Parathyroid adenoma (tissue), 2 donors: ENCODE measurements around the gene CLSTN2.

Experiments used
- H2AFZ ChIP-seq: fragments of 300-600 bp; sonication (generic); one replicate; pipeline ENCODE4 v1.7.0; 2017; ENCODE audit warnings: antibody characterized with exemption, mild to moderate bottlenecking
- H3K27ac ChIP-seq: fragments of 300-600 bp; sonication (generic); one replicate; pipeline ENCODE4 v1.7.0; 2017
- H3K27me3 ChIP-seq: fragments of 300-600 bp; sonication (generic); one replicate; pipeline ENCODE4 v1.7.0; 2017; ENCODE audit warnings: low read length; ENCODE audit not compliant: control insufficient read depth, insufficient read depth
- H3K36me3 ChIP-seq: fragments of 300-600 bp; sonication (generic); one replicate; pipeline ENCODE4 v1.7.0; 2017; ENCODE audit warnings: low read length; ENCODE audit not compliant: control insufficient read depth, insufficient read depth
- H3K4me1 ChIP-seq: fragments of 300-600 bp; sonication (generic); one replicate; pipeline ENCODE4 v1.7.0; 2017; ENCODE audit warnings: control low read depth
- H3K4me2 ChIP-seq: fragments of 300-600 bp; sonication (generic); one replicate; pipeline ENCODE4 v1.7.0; 2017; ENCODE audit warnings: low read length
- H3K4me3 ChIP-seq: fragments of 300-600 bp; sonication (generic); one replicate; pipeline ENCODE4 v1.7.0; 2017; ENCODE audit warnings: low read depth, low read length
- H3K79me2 ChIP-seq: fragments of 300-600 bp; sonication (generic); one replicate; pipeline ENCODE4 v1.7.0; 2017; ENCODE audit warnings: control low read depth
- H3K9ac ChIP-seq: fragments of 300-600 bp; sonication (generic); one replicate; pipeline ENCODE4 v1.7.0; 2017; ENCODE audit warnings: mild to moderate bottlenecking
- H3K9me3 ChIP-seq: fragments of 300-600 bp; sonication (generic); one replicate; pipeline ENCODE4 v1.7.0; 2017; ENCODE audit warnings: low read length; ENCODE audit not compliant: control insufficient read depth
- TF ChIP-seq, protein P1 (sequence below): fragments of 300-600 bp; sonication (generic); IDR thresholded peaks from one replicate; pipeline ENCODE4 v1.7.0; 2017; ENCODE audit warnings: antibody characterized with exemption, mild to moderate bottlenecking
- donor health status: primary hyperparathyroidism.

The CLSTN2 gene

DNA sequence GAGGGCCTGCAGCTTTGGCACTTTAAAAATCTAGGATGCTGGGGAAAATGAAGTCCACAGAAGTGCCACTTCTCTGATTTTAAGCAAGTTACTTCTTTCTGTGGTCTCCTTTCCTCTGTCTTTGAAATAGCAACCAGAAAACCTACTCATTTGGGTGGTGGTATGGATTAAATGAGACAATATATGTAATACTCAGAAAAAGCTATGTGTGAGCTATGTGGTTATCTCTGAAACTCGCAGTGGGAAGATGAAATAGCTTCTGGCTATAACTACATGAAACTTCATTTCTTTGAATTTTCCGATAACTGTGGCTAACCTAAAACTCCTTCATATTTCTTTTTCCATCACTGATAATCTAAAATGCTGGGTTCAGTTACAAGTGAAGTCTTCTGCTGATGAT lies 368.9 kb downstream of the CLSTN2 start:
- no peaks in the 10 kb centered on the region for H3K9me3 ChIP-seq
- H3K9ac ChIP-seq = no peak overlapping the region
- H3K27me3 ChIP-seq = no peaks in the 10 kb centered on the region
- no peaks in the 10 kb centered on the region for H3K36me3 ChIP-seq
- no peak overlapping the region for H2AFZ ChIP-seq
- no peaks in the 10 kb centered on the region for H3K4me1 ChIP-seq
- no peak overlapping the region for H3K27ac ChIP-seq
- no peak overlapping the region for H3K4me3 ChIP-seq
- no peak overlapping the region for H3K4me2 ChIP-seq
- H3K79me2 ChIP-seq = no peaks in the 10 kb centered on the region
- TF ChIP-seq, protein P1, sequence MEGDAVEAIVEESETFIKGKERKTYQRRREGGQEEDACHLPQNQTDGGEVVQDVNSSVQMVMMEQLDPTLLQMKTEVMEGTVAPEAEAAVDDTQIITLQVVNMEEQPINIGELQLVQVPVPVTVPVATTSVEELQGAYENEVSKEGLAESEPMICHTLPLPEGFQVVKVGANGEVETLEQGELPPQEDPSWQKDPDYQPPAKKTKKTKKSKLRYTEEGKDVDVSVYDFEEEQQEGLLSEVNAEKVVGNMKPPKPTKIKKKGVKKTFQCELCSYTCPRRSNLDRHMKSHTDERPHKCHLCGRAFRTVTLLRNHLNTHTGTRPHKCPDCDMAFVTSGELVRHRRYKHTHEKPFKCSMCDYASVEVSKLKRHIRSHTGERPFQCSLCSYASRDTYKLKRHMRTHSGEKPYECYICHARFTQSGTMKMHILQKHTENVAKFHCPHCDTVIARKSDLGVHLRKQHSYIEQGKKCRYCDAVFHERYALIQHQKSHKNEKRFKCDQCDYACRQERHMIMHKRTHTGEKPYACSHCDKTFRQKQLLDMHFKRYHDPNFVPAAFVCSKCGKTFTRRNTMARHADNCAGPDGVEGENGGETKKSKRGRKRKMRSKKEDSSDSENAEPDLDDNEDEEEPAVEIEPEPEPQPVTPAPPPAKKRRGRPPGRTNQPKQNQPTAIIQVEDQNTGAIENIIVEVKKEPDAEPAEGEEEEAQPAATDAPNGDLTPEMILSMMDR = no peak

DNA sequence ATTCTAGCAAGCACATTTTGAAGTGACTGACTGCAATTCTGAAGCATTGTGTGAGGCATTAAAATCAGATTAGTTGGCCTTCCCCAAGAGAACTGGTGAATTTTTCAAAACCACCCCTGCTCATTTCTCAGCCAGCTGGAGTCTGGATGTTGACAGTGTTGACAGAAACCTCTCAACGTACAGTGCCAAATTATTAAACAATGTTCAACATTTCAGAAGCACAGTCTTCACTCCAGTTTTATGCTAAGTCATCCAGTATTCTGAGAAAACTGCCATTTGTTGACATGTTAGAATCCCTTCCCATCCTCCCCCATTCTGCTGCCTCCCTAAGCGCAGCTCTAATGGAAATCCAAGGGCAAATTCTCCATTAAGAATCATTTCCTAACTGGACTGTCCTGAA lies 373.6 kb downstream of the CLSTN2 start:
- no peaks in the 10 kb centered on the region for H3K79me2 ChIP-seq
- H3K27ac ChIP-seq = no peak overlapping the region
- H3K9ac ChIP-seq = no peak overlapping the region
- no peaks in the 10 kb centered on the region for H3K27me3 ChIP-seq
- no peaks in the 10 kb centered on the region for H3K9me3 ChIP-seq
- no peaks in the 10 kb centered on the region for H3K4me1 ChIP-seq
- no peak overlapping the region for H3K4me2 ChIP-seq
- TF ChIP-seq, protein P1 = no peak
- no peaks in the 10 kb centered on the region for H3K36me3 ChIP-seq
- no peak overlapping the region for H3K4me3 ChIP-seq
- H2AFZ ChIP-seq = no peak overlapping the region

DNA sequence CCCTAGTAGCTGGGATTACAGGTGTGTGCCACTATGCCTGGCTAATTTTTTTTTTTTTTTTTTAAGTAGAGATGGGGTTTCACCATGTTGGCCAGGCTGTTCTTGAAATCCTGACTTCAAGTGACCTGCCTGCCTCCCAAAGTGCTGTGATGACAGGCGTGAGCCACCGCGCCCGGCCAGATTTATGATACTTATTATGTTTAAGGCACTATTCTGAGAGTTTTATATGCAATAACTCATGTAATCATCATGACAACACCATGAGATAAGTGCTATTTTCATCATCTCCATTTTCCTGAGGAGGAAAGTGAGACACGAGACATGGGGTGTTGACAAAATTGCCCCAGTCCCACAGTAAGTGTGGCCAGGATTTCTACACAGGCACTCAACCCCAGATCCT lies 376.4 kb downstream of the CLSTN2 start:
- Histone ChIP-seq H3K9me3 (no peaks in the 10 kb centered on the region), H3K36me3 (no peaks in the 10 kb centered on the region), H3K27me3 (no peaks in the 10 kb centered on the region), H3K79me2 (no peaks in the 10 kb centered on the region), H3K9ac (no peak overlapping the region), H3K27ac (no peak overlapping the region), H3K4me1 (no peaks in the 10 kb centered on the region), H3K4me3 (no peak overlapping the region), H3K4me2 (no peak overlapping the region), H2AFZ (no peak overlapping the region)
- TF ChIP-seq, protein P1 = no peak

DNA sequence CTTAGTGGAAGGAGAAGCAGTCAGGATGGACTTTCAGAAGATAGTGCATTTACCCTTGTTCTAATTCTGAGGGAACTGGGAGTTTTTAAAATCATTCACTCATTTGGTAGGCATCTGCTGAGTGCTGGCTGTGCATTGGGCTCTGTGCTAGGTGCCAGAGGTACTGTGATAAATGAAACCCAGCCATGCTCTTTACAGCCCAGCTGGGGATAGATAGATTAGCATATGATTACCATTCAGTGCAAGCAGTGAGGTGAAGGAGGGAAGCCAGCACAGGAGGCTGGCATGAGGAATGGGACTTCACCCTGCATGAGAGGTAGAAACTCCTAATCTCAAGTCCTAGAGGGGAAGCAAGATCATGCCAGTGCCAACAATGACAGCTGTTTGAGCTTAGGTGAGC lies 381.0 kb downstream of the CLSTN2 start:
- Histone ChIP-seq H3K4me2 (no peak overlapping the region), H3K79me2 (no peaks in the 10 kb centered on the region), H3K36me3 (no peaks in the 10 kb centered on the region), H3K4me3 (no peak overlapping the region), H3K4me1 (no peaks in the 10 kb centered on the region), H3K27me3 (no peaks in the 10 kb centered on the region), H3K27ac (no peak overlapping the region), H2AFZ (no peak overlapping the region), H3K9me3 (no peaks in the 10 kb centered on the region), H3K9ac (no peak overlapping the region)
- TF ChIP-seq, protein P1 = no peak

DNA sequence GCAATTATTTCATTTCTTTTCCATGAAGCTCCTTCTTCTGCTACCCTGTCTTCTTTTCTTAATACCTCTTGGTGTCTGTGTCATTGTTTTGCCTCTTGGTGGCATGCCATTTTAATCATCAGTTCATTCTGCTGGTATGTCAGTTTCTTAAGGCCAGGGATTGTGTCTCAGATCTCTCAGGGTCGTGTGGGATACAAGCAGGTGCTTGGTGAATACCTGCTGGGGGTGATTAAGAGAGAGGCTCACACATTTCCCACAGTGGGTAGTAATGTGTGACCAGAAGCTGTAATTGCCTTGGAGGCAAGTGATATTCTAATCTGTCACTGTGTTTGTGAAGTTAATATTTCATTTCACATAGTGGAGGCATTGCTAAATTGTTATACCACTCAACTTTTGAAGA lies 381.5 kb downstream of the CLSTN2 start:
- Histone ChIP-seq H3K4me1 (no peaks in the 10 kb centered on the region), H3K79me2 (no peaks in the 10 kb centered on the region), H3K27ac (no peak overlapping the region), H3K27me3 (no peaks in the 10 kb centered on the region), H3K36me3 (no peaks in the 10 kb centered on the region), H3K9me3 (no peaks in the 10 kb centered on the region), H2AFZ (no peak overlapping the region), H3K4me3 (no peak overlapping the region), H3K9ac (no peak overlapping the region), H3K4me2 (no peak overlapping the region)
- TF ChIP-seq, protein P1 = no peak
